Measurements from ENCODE around the gene TSHZ1.

TSHZ1 gene

DNA sequence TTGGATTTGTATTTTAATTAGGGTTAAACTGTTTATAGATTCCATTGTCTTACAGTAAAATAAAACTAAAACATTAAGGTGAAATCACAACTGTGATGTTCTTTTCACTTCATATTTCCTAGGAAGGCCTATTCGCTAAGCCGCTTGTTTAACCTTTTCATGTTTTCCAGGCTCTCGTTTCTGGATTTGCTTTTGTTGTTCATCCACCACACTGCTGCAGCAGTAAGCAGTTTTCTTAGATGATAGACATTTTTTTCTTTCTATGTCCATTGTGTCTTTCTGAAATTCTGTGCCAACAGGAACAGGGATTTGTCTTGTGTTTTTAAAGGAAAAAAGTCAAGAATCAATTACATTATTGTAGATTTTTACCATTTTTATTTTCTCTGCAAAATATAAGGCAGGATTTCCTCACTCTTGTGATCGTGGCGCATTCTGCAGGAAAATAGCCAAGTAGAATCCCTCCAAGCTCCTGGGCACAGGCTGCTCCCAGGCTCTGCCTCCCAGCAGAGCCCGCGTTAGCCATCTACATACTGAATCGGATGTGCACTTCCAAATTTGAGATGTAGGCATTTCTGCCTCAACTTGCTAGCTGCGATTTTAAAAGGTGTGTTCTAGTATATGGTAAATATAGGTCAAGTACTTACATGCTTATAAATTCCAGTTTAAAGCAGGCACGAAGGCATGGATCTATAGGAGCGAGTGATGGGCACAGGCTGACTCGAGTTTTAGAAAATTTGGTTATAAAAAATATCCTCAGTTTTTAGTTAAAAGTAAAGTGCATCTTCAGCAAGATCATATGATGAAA, 10.2 kb downstream of the TSHZ1 start:
- in situ Hi-C loops (cut with HindIII; ENCODE audit: low sequenced_read_pairs): no loop called here
- TF ChIP-seq, protein P1, sequence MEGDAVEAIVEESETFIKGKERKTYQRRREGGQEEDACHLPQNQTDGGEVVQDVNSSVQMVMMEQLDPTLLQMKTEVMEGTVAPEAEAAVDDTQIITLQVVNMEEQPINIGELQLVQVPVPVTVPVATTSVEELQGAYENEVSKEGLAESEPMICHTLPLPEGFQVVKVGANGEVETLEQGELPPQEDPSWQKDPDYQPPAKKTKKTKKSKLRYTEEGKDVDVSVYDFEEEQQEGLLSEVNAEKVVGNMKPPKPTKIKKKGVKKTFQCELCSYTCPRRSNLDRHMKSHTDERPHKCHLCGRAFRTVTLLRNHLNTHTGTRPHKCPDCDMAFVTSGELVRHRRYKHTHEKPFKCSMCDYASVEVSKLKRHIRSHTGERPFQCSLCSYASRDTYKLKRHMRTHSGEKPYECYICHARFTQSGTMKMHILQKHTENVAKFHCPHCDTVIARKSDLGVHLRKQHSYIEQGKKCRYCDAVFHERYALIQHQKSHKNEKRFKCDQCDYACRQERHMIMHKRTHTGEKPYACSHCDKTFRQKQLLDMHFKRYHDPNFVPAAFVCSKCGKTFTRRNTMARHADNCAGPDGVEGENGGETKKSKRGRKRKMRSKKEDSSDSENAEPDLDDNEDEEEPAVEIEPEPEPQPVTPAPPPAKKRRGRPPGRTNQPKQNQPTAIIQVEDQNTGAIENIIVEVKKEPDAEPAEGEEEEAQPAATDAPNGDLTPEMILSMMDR (IDR thresholded peaks at IDR 0.05; ENCODE audit: low read depth, low read length): no peak
- no peak overlapping the region for H3K4me3 ChIP-seq (ENCODE audit: low read depth, low read length)
- peak; percentile 60 for DNase-seq (ENCODE audit: low read depth, low spot score)

DNA sequence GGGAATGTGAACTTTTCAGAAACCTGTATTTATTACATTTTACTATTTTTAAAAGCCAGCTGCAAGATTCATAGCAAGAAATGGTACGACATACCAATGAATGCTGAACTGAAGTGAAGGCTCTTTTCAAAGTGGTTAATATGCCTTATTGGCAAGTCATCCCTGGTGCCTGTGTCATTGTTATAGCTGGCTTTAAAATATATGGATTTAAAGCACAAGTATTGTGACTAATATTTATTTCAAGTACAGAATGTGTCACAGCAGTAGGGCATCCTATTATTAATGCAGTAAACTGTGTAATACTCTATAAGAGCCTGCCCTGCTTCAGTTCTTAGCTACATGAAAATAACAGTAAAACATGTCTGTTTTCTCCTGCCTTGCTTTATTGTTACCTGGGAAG, 10.8 kb downstream of the TSHZ1 start:
- in situ Hi-C loops (cut with HindIII; ENCODE audit: low sequenced_read_pairs): no loop called here
- no peak overlapping the region for H3K4me3 ChIP-seq (ENCODE audit: low read depth, low read length)
- TF ChIP-seq, protein P1 (IDR thresholded peaks at IDR 0.05; ENCODE audit: low read depth, low read length): no peak
- DNase-seq (ENCODE audit: low read depth, low spot score): peak; percentile 55

DNA sequence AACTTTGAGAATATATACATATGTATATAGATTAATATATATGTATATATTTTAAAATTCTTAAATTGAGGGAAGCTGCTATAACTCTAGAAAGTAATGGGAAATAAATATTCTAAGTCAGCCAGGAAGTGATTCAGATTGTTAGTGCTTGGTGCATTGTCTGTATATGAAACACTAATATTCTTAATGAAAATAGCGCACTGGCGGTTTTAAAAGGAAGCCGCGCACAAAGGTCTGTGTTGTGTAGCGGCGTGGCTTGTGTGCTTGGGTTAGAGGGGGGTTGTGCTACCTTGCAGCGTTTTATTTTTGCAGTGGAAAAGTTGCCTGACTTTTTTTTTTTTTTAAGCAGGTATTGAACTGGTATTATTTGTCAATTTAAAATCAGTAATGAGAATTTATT, 11.3 kb downstream of the TSHZ1 start:
- TF ChIP-seq, protein P1 (IDR thresholded peaks at IDR 0.05; ENCODE audit: low read depth, low read length): no peak
- peak; percentile 47 for DNase-seq (ENCODE audit: low read depth, low spot score)
- H3K4me3 ChIP-seq (ENCODE audit: low read depth, low read length): peak overlapping the region; percentile 4
- in situ Hi-C loops (cut with HindIII; ENCODE audit: low sequenced_read_pairs): no loop called here

DNA sequence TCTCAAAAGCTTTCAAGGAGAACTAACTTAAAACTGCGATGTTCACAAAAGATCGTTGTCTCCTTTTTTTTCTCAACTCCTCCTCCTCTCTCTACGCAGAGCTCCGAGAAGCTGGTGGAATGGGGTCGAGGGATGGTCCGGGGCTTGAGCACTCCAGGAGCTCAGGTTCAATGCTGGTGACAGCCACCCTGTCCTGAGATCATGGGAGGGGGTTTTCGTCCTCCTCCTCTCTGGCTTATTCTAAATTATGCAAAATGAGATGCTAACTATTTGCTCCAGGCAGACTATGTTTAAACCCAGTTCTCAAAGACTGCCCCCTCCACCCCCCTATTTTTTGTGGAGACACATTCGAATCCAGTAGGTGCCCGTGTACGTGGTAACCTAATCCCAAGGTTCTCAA, 11.8 kb downstream of the TSHZ1 start:
- TF ChIP-seq, protein P1 (IDR thresholded peaks at IDR 0.05; ENCODE audit: low read depth, low read length): no peak
- DNase-seq (ENCODE audit: low read depth, low spot score): peak; percentile 32
- no peak overlapping the region for H3K4me3 ChIP-seq (ENCODE audit: low read depth, low read length)
- in situ Hi-C loops (cut with HindIII; ENCODE audit: low sequenced_read_pairs): no loop called here

DNA sequence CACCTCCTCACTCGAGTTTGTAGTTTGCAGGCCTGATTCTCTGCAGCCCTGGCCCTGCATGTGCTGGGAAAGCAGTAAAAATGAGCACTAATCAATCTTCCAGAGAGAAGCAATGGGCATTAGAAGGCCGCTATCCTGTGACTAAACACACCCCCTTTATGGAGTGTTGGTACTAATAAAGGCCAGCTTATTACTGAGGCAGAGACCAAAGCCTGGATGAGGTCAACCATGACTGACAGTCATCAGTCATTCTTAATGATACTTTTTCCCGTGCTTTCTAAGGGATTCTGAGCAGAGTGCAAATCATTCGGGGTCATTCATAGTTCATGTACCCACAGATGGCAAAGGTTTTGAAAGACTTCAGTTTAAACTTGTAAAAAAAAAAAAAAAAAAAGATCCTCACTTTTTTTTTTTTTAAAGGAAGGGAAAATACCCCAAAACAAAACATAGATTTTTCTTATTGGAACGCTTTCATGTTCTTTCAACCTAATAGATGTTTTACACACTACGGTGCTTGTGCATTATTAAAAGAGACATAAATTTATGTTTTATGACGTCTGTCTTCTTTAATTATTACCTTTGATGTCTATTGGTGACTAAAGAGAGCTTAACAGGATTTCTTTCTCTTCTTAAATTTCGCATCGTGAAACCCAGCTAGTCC, 13.2 kb downstream of the TSHZ1 start:
- H3K4me3 ChIP-seq (ENCODE audit: low read depth, low read length): no peak overlapping the region
- TF ChIP-seq, protein P1 (IDR thresholded peaks at IDR 0.05; ENCODE audit: low read depth, low read length): no peak
- in situ Hi-C loops (cut with HindIII; ENCODE audit: low sequenced_read_pairs): no loop called here
- peak; percentile 67 for DNase-seq (ENCODE audit: low read depth, low spot score)

DNA sequence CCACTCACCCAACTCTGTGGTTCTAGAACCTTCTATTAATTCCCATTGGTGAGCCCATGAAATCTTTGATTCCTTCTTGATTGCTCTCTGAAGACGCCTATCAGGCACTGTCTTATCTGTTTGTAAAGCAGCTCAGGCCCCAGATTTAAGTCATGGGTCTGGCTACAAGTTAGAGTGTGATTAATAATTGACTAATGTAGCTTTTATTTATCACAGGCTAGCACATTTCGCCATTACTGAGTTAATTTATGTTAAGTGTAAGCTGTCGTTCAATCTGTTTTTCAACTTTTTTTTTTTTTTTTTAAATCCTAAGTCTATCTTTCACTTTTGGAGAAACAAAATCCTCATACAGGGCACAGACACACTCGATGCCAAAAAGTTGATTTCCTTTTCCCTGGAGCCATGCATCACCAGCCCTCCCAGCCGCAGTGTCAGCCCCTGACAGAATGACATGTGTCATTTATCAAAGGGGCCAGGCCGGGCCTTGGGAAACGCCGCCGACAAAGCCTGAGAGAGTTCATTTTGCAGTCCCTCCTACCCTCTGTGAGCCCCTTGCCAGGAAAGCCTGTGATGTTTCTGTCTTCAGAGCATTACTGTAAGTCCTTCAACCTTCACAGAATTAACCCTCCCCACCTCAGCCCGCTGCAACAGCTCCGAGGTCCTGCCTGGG, 15.8 kb downstream of the TSHZ1 start:
- peak overlapping the region; percentile 7 for H3K4me3 ChIP-seq (ENCODE audit: low read depth, low read length)
- in situ Hi-C loops (cut with HindIII; ENCODE audit: low sequenced_read_pairs): no loop called here
- peak; percentile 16 for DNase-seq (ENCODE audit: low read depth, low spot score)
- TF ChIP-seq, protein P1 (IDR thresholded peaks at IDR 0.05; ENCODE audit: low read depth, low read length): no peak

Measured in astrocyte of the spinal cord (primary cell).